Suprapubic skin (tissue), 4 donors: ENCODE measurements around the gene CELSR2. TPM values are rescaled to one million over a fixed set of nuclear protein-coding genes. Genes with fewer than 3 reads are reported as not detected.
A peak's percentile ranks its signal among the peaks of the same experiment; 100 is the strongest.

Experiments
- DNase-seq, 2 donors: peaks; one replicate each; pipeline ENCODE4 v3.0.0-alpha.2; 2019; ENCODE audit warnings: low spot score in 2 of 2
- H3K27ac ChIP-seq: fragments of 200-600 bp; sonication (generic); one replicate; pipeline ENCODE4 v1.5.1; 2019
- H3K27me3 ChIP-seq: fragments of 200-600 bp; sonication (generic); one replicate; pipeline ENCODE4 v1.5.1; 2019
- H3K36me3 ChIP-seq: fragments of 200-600 bp; sonication (generic); one replicate; pipeline ENCODE4 v1.5.1; 2019
- H3K4me1 ChIP-seq: fragments of 200-600 bp; sonication (generic); one replicate; pipeline ENCODE4 v1.5.1; 2019
- H3K4me3 ChIP-seq: fragments of 200-600 bp; sonication (generic); one replicate; pipeline ENCODE4 v1.5.1; 2019; ENCODE audit warnings: mild to moderate bottlenecking
- H3K9me3 ChIP-seq: fragments of 200-600 bp; sonication (generic); one replicate; pipeline ENCODE4 v1.5.1; 2019
- CTCF ChIP-seq, 2 donors: fragments of 200-600 bp in 1 of 2; fragments of 450-650 bp in 1 of 2; sonication (generic) in 1 of 2; IDR thresholded peaks; one replicate each; pipeline ENCODE4 v1.5.1; 2016 to 2019; ENCODE audit warnings: antibody characterized with exemption in 2 of 2, mild to moderate bottlenecking in 1 of 2, moderate library complexity in 1 of 2
- EP300 ChIP-seq: sonication (generic); formaldehyde crosslinking; IDR thresholded peaks from one replicate; pipeline ENCODE4 v1.6.1; 2017; ENCODE audit warnings: antibody characterized with exemption
- POLR2A ChIP-seq, 2 donors: fragments of 450-650 bp; IDR thresholded peaks; one replicate each; pipeline ENCODE4 v1.6.1; 2017; ENCODE audit warnings: antibody characterized with exemption in 2 of 2, mild to moderate bottlenecking in 2 of 2, moderate library complexity in 2 of 2
- POLR2AphosphoS5 ChIP-seq, 3 donors: sonication (generic); formaldehyde crosslinking; IDR thresholded peaks; one replicate each; pipeline ENCODE4 v1.6.1; 2017; ENCODE audit warnings: antibody characterized with exemption in 3 of 3
- WGBS: methylation state at CpG from one replicate; pipeline ENCODE4 v1.1.5; 2018; 5-methylcytosine and 5-hydroxymethylcytosine counted together
- total RNA-seq, 4 donors: library from RNA; depleted of rRNA; stranded (reverse); fragments of >200 nt; gene quantifications; one replicate each; pipeline ENCODE4 v1.1.0, GENCODE V29; 2016

The CELSR2 gene
- total RNA-seq, 4 donors from 2014 or later = 106 to 145 (median 129) TPM

DNA sequence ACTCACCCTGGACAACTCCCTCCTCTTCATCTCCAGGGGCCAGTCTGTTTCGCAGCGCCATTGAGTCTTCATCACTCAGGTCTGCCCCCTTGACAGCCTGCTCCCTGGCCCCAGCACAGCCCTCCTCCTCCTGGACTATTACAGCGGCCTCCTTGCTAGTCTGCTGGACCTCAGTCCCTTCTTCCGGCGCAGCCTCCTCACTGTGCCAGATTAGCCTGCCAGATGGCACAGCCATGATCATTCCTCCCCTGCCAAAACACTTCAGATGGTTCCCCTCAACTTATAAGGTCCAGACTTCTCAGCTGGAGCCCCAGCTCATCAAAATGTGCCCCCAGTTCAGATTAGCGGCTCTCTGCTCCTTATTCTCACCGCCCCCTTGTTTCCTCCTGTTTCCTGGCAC lies 7.0 kb upstream of the CELSR2 start:
- Histone ChIP-seq H3K9me3 (no peaks in the 10 kb centered on the region), H3K27ac (no peak overlapping the region), H3K27me3 (no peaks in the 10 kb centered on the region), H3K4me3 (no peak overlapping the region), H3K4me1 (peaks cover 40% of the 10 kb centered on the region), H3K36me3 (peaks cover 20% of the 10 kb centered on the region)
- DNase-seq = peak in 1 of 2 donors; percentile 56
- TF ChIP-seq CTCF (IDR thresholded peaks at IDR 0.05) (no peak), POLR2AphosphoS5 (IDR thresholded peaks at IDR 0.05) (no peak), EP300 (no peak), POLR2A (IDR thresholded peaks at IDR 0.05) (no peak)
- 48% methylated on average over 7 of the region's 7 CpGs for WGBS

DNA sequence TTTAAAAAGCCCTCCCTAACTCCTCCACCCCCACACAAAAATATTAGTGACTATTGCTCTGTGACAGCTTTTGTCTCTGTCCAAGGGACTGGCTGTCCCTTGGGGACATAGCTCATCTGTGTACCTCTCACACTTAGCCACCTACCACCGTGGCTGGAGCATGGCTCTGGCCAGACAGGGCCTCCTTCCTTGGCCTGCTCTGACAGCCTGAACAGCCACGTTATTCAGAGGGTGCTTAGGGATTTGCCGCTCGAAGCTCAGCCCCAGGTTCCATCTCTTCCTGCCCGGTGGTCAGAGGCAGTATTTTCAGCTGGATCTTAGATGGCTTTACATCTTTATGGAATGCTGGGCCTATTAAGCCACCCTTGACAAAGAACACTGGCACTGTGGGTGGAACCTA lies 6.1 kb upstream of the CELSR2 start:
- Histone ChIP-seq H3K4me3 (no peak overlapping the region), H3K9me3 (no peaks in the 10 kb centered on the region), H3K27me3 (no peaks in the 10 kb centered on the region), H3K4me1 (peaks cover 40% of the 10 kb centered on the region), H3K27ac (no peak overlapping the region), H3K36me3 (peaks cover 12% of the 10 kb centered on the region)
- TF ChIP-seq POLR2AphosphoS5 (IDR thresholded peaks at IDR 0.05) = no peak
- no peak for TF ChIP-seq CTCF (IDR thresholded peaks at IDR 0.05)
- no peak for TF ChIP-seq EP300
- TF ChIP-seq POLR2A (IDR thresholded peaks at IDR 0.05) = no peak
- WGBS = 82% methylated on average over 5 of the region's 5 CpGs
- peak in 1 of 2 donors; percentile 66 for DNase-seq

- peak in 1 of 2 donors; percentile 28 for DNase-seq
- Histone ChIP-seq H3K27me3 (no peaks in the 10 kb centered on the region), H3K4me3 (no peak overlapping the region), H3K36me3 (peaks cover 4% of the 10 kb centered on the region), H3K4me1 (peaks cover 40% of the 10 kb centered on the region), H3K27ac (no peak overlapping the region), H3K9me3 (no peaks in the 10 kb centered on the region)
- no peak for TF ChIP-seq POLR2AphosphoS5 (IDR thresholded peaks at IDR 0.05)
- TF ChIP-seq CTCF (IDR thresholded peaks at IDR 0.05) = no peak
- no peak for TF ChIP-seq EP300
- no peak for TF ChIP-seq POLR2A (IDR thresholded peaks at IDR 0.05)
- WGBS = 81% methylated on average over 8 of the region's 8 CpGs
Measured at GRCh38 chr1:109243860-109244552, 5.3 kb upstream of the CELSR2 start.

GRCh38 chr1:109246141-109246551 lies 3.2 kb upstream of the CELSR2 start:
- H3K9me3 ChIP-seq = no peaks in the 10 kb centered on the region
- H3K4me1 ChIP-seq = peaks cover 30% of the 10 kb centered on the region
- peak in 1 of 2 donors; percentile 76 for DNase-seq
- H3K4me3 ChIP-seq = no peak overlapping the region
- no peaks in the 10 kb centered on the region for H3K36me3 ChIP-seq
- TF ChIP-seq EP300 (no peak), POLR2AphosphoS5 (IDR thresholded peaks at IDR 0.05) (no peak), CTCF (IDR thresholded peaks at IDR 0.05) (no peak), POLR2A (IDR thresholded peaks at IDR 0.05) (no peak)
- no peaks in the 10 kb centered on the region for H3K27me3 ChIP-seq
- H3K27ac ChIP-seq = no peak overlapping the region
- WGBS = 87% methylated on average over 7 of the region's 7 CpGs

- Histone ChIP-seq H3K36me3 (no peaks in the 10 kb centered on the region), H3K4me1 (peaks cover 22% of the 10 kb centered on the region), H3K27ac (no peak overlapping the region), H3K4me3 (no peak overlapping the region), H3K27me3 (no peaks in the 10 kb centered on the region), H3K9me3 (no peaks in the 10 kb centered on the region)
- TF ChIP-seq POLR2AphosphoS5 (IDR thresholded peaks at IDR 0.05) = no peak
- TF ChIP-seq EP300 = no peak
- TF ChIP-seq POLR2A (IDR thresholded peaks at IDR 0.05) = no peak
- no peak for TF ChIP-seq CTCF (IDR thresholded peaks at IDR 0.05)
- 81% methylated on average over 6 of the region's 8 CpGs for WGBS
- DNase-seq = peak in 1 of 2 donors; percentile 72
Measured at GRCh38 chr1:109247401-109248365, 1.7 kb upstream of the CELSR2 start.
